Breast epithelium (tissue), 4 donors: ENCODE data around the gene CD244. TPM values are rescaled to one million over a fixed set of nuclear protein-coding genes. Genes with fewer than 3 reads are reported as not detected.

ENCODE experiments used
- DNase-seq, 2 donors: peaks; one replicate each; pipeline ENCODE4 v3.0.0-alpha.2; 2019; ENCODE audit warnings: low spot score in 2 of 2
- H3K27ac ChIP-seq, 2 donors: fragments of 200-600 bp; sonication (generic) in 1 of 2; one replicate each; pipeline ENCODE4 v1.5.1; 2016 to 2019; ENCODE audit warnings: mild to moderate bottlenecking in 1 of 2
- H3K27me3 ChIP-seq, 2 donors: fragments of 200-600 bp; sonication (generic) in 1 of 2; one replicate each; pipeline versions ENCODE4 v1.5.1 to v1.6.0; 2017 to 2019; ENCODE audit warnings: control low read depth in 1 of 2, mild to moderate bottlenecking in 1 of 2
- H3K36me3 ChIP-seq: fragments of 200-600 bp; one replicate; pipeline ENCODE4 v1.5.1; 2019
- H3K4me1 ChIP-seq, 2 donors: fragments of 200-600 bp; sonication (generic); one replicate each; pipeline ENCODE4 v1.5.1; 2016 to 2019; ENCODE audit warnings: control low read depth in 1 of 2
- H3K4me3 ChIP-seq, 3 donors: fragments of 200-600 bp; sonication (generic); 1 replicate in 2 of 3; 2 replicates in 1 of 3; pipeline ENCODE4 v1.5.1; 2016 to 2019; ENCODE audit warnings: mild to moderate bottlenecking in 3 of 3, moderate library complexity in 2 of 3
- H3K9me3 ChIP-seq, 2 donors: fragments of 200-600 bp; sonication (generic) in 1 of 2; one replicate each; pipeline ENCODE4 v1.5.1; 2016 to 2019; ENCODE audit warnings: control low read depth in 1 of 2
- POLR2A ChIP-seq: fragments of 450-650 bp; IDR thresholded peaks from one replicate; pipeline ENCODE4 v1.6.1; 2016; ENCODE audit warnings: antibody characterized with exemption, mild to moderate bottlenecking, moderate library complexity
- POLR2AphosphoS5 ChIP-seq, 3 donors: sonication (generic); formaldehyde crosslinking; IDR thresholded peaks; one replicate each; pipeline ENCODE4 v1.6.1; 2017; ENCODE audit warnings: antibody characterized with exemption in 3 of 3
- intact Hi-C: fragments of 100-400 bp; cut with DNase I; formaldehyde crosslinking; loops from one replicate; pipeline ENCODE4 v1.15.1; 2023; ENCODE audit warnings: low total_unique reads
- total RNA-seq, 3 donors: library from RNA; depleted of rRNA; stranded (reverse); fragments of >200 nt; gene quantifications; one replicate each; pipeline ENCODE4 v1.1.0, GENCODE V29; 2016
- TF ChIP-seq, protein P1 (sequence below), 3 donors: fragments of 450-650 bp; IDR thresholded peaks; one replicate each; pipeline ENCODE4 v1.5.1; 2016 to 2017; ENCODE audit warnings: antibody characterized with exemption in 3 of 3, mild to moderate bottlenecking in 3 of 3, moderate library complexity in 3 of 3

CD244 gene
- total RNA-seq, 3 donors from 2014 or later = 0.64 to 1.6 (median 0.66) TPM

DNA sequence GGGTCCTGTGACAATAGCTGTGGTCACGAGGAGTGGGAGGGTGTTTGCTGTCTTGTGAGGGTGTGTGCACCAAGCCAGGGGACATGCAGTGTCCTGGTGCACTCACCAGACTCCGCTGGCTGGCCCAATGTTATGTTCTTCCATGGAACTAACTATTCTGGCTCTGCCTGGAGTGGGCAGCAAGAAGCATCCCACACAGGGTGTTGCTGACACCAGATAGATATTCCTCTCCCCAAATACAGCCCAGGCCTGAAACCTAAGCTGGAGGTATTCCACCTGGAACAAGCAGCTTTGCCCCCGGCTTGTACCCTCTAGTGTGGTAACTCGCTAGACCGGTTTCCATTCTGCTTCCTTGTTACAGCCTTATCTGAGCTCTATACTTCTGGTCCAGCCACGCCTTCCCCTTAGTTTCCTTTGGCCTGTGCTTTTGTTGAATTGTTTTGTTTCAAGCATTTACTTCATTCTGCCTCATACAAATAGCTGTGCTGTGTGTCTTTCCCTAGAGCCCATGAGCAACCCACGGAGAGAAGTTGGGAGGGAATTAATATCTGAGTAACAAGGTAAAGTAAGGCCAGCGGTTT, 81.4 kb downstream of the CD244 start:
- intact Hi-C loops = no loop called here
- H3K4me3 ChIP-seq = no peak overlapping the region
- no peaks in the 10 kb centered on the region for H3K4me1 ChIP-seq
- no peak for DNase-seq
- no peaks in the 10 kb centered on the region for H3K36me3 ChIP-seq
- peak overlapping the region; percentile 76 to 79 for H3K27ac ChIP-seq
- H3K9me3 ChIP-seq = no peaks in the 10 kb centered on the region
- H3K27me3 ChIP-seq = no peaks in the 10 kb centered on the region
- TF ChIP-seq, protein P1, sequence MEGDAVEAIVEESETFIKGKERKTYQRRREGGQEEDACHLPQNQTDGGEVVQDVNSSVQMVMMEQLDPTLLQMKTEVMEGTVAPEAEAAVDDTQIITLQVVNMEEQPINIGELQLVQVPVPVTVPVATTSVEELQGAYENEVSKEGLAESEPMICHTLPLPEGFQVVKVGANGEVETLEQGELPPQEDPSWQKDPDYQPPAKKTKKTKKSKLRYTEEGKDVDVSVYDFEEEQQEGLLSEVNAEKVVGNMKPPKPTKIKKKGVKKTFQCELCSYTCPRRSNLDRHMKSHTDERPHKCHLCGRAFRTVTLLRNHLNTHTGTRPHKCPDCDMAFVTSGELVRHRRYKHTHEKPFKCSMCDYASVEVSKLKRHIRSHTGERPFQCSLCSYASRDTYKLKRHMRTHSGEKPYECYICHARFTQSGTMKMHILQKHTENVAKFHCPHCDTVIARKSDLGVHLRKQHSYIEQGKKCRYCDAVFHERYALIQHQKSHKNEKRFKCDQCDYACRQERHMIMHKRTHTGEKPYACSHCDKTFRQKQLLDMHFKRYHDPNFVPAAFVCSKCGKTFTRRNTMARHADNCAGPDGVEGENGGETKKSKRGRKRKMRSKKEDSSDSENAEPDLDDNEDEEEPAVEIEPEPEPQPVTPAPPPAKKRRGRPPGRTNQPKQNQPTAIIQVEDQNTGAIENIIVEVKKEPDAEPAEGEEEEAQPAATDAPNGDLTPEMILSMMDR (IDR thresholded peaks at IDR 0.05) = no peak
- TF ChIP-seq POLR2AphosphoS5 (IDR thresholded peaks at IDR 0.05) (no peak), POLR2A (no peak)

DNA sequence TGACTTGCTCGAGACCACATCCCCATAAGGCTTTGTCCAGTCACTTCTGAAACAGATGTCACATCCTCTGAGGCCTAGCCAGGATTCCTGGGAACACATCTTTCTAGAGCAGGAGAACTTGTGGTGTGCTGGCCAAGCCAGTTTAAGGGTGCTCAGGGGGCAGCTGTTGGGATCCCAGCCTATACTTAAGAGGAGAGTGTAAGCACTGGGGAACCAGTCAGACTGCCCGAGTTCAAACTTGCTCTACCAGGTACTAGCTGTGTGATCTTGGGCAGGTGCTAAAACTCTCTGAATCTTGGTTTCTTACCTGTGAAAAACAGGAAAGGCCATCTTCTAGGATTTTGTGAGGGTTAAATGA, 82.3 kb downstream of the CD244 start:
- no peak for DNase-seq
- Histone ChIP-seq H3K9me3 (no peaks in the 10 kb centered on the region), H3K36me3 (no peaks in the 10 kb centered on the region), H3K27ac (peak overlapping the region in 1 of 2 donors; percentile 32), H3K4me1 (no peaks in the 10 kb centered on the region), H3K27me3 (no peaks in the 10 kb centered on the region), H3K4me3 (no peak overlapping the region)
- intact Hi-C loops = no loop called here
- TF ChIP-seq POLR2AphosphoS5 (IDR thresholded peaks at IDR 0.05) (no peak), POLR2A (no peak)
- TF ChIP-seq, protein P1 (IDR thresholded peaks at IDR 0.05) = no peak

Other genes starting within 250 kb of the CD244 start
- 1 to 10 TPM in 1 of 3 donors, under 1 TPM in 2; 0.64 to 1.8 (median 0.98) TPM for gene SLAMF1, start 215.8 kb downstream of the CD244 start, total RNA-seq
- gene CD48, start 151.1 kb downstream of the CD244 start, total RNA-seq = 10 to 100 TPM in 1 of 3 donors, 1 to 10 TPM in 2; 5.4 to 12.3 (median 8.8) TPM
- gene SLAMF7, start 123.6 kb downstream of the CD244 start, total RNA-seq = 1 to 10 TPM in 2 of 3 donors, under 1 TPM in 1; 0.48 to 5.7 (median 3.3) TPM
- gene LY9, start 66.7 kb downstream of the CD244 start, total RNA-seq = 1 to 10 TPM; 1.1 to 5.9 (median 5.6) TPM
- gene ITLN1, start 22.3 kb upstream of the CD244 start, total RNA-seq = 100 to 1,000 TPM in 1 of 3 donors, 1 to 10 TPM in 1, under 1 TPM in 1; 0.96 to 938 (median 2.0) TPM
- gene ITLN2, start 91.9 kb upstream of the CD244 start, total RNA-seq = 10 to 100 TPM in 1 of 3 donors, not detected in 2; 10.7 TPM
- gene F11R, start 158.3 kb upstream of the CD244 start, total RNA-seq = 10 to 100 TPM; 41.1 to 74.3 (median 48.8) TPM
- 100 to 1,000 TPM in 2 of 3 donors, 10 to 100 TPM in 1; 57.3 to 217 (median 109) TPM for gene TSTD1, start 176.1 kb upstream of the CD244 start, total RNA-seq
- gene USF1, start 183.1 kb upstream of the CD244 start, total RNA-seq = 10 to 100 TPM; 64.5 to 70.8 (median 64.6) TPM
- 10 to 100 TPM in 1 of 3 donors, 1 to 10 TPM in 2; 5.2 to 16.5 (median 7.9) TPM for gene ARHGAP30, start 207.0 kb upstream of the CD244 start, total RNA-seq
- 10 to 100 TPM in 2 of 3 donors, not detected in 1; 28.5 to 56.3 TPM for gene NECTIN4, start 226.7 kb upstream of the CD244 start, total RNA-seq
- gene KLHDC9, start 235.5 kb upstream of the CD244 start, total RNA-seq = 1 to 10 TPM; 5.8 to 9.8 (median 8.5) TPM